ENCODE measurements around the gene MAP4K1. TPM values are rescaled to one million over a fixed set of nuclear protein-coding genes. Genes with fewer than 3 reads are reported as not detected.

Gene MAP4K1
- total and polyA plus RNA-seq, 2 of the 13 experiments (the other 11 are each of a cell fraction or from before 2014, with no cell fraction given) = 0.24 to 0.89 TPM

DNA sequence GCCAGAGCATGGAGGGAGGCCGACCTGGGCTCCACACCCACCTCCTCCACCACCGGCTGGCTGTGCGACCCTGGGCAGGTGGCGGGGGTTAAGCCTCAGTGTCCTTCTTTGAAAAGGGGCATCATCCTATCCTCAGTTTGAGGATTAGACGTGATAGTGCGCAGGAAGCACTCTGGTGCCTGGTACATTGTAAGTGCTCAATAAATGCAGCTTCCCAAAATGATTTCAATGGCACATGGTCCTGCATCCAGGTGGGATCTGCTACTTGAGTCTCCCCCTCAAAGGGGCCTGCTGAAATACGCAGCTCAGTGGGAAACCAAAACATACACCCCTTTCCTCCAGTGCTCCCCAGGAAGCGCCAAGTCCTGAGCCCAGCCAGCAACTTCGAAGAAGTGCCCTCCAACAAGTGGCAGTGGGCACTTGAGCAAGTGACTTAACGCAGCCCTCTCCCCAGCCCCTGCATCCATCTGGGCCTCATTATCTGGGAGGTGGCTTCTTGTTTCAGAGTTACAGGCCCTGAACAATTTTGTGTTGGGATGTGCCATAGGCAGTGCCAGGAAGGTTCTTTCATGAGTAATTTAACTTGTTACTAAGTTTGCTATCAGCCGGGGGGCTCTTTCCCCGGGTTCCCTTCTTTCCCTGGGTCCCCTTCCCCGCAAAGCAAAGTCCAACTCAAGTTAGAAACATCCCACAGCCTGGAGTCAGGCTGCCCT is 47.6 kb upstream of the MAP4K1 start (continued):
- TF ChIP-seq ZNF747 (CRISPR knock-in tag; IDR thresholded peaks at IDR 0.05; ENCODE audit: borderline replicate concordance) (no peak), ZNF225 (CRISPR knock-in tag; IDR thresholded peaks at IDR 0.05) (no peak)

DNA sequence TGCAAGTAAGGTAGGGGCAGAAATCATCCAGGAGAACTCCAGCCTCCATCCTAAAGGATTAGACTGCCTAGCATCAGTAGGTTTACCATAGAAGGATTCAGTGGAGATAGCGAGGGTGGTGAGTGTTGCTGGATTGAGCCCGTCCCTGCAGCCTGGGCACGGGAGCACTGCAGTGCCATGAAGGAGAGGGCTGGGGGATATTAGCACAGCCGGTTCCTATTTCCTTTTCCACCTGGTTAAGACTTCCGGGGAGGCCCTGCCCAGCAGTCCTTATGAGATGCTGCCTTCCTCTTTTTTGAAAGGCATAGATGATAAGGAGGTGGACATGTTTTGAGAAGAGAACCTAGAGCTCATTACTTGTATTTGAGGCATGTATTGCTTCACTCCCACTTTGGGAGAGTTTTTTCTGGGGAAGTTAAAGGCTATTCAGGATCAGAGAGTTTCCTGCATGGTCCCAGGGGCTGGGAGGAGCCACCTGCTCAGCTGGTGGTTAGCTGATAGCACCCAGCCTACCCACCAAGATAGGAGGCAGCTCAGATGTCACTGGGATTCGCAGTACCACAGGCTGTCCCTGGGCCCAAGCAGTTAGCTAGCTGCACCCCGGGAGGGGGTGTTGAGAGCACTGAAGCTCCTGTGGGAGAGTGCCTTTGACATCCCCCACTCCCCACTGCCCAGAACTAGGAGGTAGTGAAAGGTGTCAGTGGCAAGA is 46.9 kb upstream of the MAP4K1 start:
- in situ Hi-C loops (cut with HindIII; ENCODE audit: extremely low pct_ligation_motif_present, low pct_unique_long_range_greater_than_20kb) (no loop called here), intact Hi-C loops (cut with micrococcal nuclease; ENCODE audit: unreplicated experiment) (no loop called here)
- Histone ChIP-seq H3K4me3 (replicated peaks in 1 of 3; ENCODE audit: insufficient read depth in 1 of 3, low read depth in 2 of 3, low read length in 3 of 3) (no peak overlapping the region), H3K9ac (ENCODE audit: insufficient read depth, low read depth, low read length) (0 out of 2 replicates have a peak overlapping the region, but pooled peaks have one; percentile 13), H3K27ac (ENCODE audit: extremely low read length, insufficient read depth, low read length) (peak overlapping the region; percentile 44), H3K36me3 (replicated peaks in 1 of 2; ENCODE audit: control insufficient read depth in 1 of 2, insufficient read depth in 2 of 2, low read length in 2 of 2) (peaks cover 20 to 68% of the 10 kb centered on the region in 2 experiments), H4K20me1 (ENCODE audit: insufficient read depth, low read length) (peaks cover 78% of the 10 kb centered on the region), H2AFZ (ENCODE audit: low read length) (no peak overlapping the region), H3K79me2 (ENCODE audit: insufficient read depth, low read length) (peaks cover 97% of the 10 kb centered on the region), H3K4me2 (ENCODE audit: low read depth, low read length) (peak overlapping the region; percentile 45; the same call in 1 of the 2 replicates), H3K9me3 (ENCODE audit: low read length) (no peaks in the 10 kb centered on the region), H3K4me1 (ENCODE audit: insufficient read depth, low read length) (peaks cover 98% of the 10 kb centered on the region), H3K27me3 (ENCODE audit: control insufficient read depth in 1 of 2, insufficient read depth in 2 of 2, low read length in 2 of 2) (no peaks in the 10 kb centered on the region)
- CTCF ChIA-PET (ENCODE audit: low intra/inter-chr PET ratio, low total read pairs) = no interaction called here
- no peak for DNase-seq (ENCODE audit: low spot score)
- FAIRE-seq = no peak
- 85% methylated on average over 5 of the region's 7 CpGs for WGBS (ENCODE audit: low lambda C conversion rate)
- ATAC-seq = peak; percentile 31
- BruUV-seq (replicated peaks) = no TSS peak
- POLR2A ChIA-PET = interaction anchor here (1.0 to 2.6 kb wide), 5 partner anchors 10 to 167 kb away, joined by 3 to 8 read pairs (median 4); partner anchors contain the start of gene ECH1
- TF ChIP-seq RFX5 (IDR thresholded peaks at IDR 0.05; ENCODE audit: low read depth, low read length) (no peak), ZNF235 (CRISPR knock-in tag; IDR thresholded peaks at IDR 0.05; ENCODE audit: borderline replicate concordance) (no peak), ZFP37 (CRISPR knock-in tag; IDR thresholded peaks at IDR 0.05; ENCODE audit: borderline replicate concordance) (no peak), NRL (CRISPR knock-in tag; IDR thresholded peaks at IDR 0.05; ENCODE audit: borderline replicate concordance) (no peak), IKZF1 (IDR thresholded peaks at IDR 0.05) (no peak), NR3C1 (CRISPR knock-in tag; IDR thresholded peaks at IDR 0.05) (no peak), RBAK (CRISPR knock-in tag; IDR thresholded peaks at IDR 0.05) (no peak), ZSCAN29 (CRISPR knock-in tag; conservative IDR thresholded peaks at IDR 0.05) (no peak)
- TF ChIP-seq, protein P1, sequence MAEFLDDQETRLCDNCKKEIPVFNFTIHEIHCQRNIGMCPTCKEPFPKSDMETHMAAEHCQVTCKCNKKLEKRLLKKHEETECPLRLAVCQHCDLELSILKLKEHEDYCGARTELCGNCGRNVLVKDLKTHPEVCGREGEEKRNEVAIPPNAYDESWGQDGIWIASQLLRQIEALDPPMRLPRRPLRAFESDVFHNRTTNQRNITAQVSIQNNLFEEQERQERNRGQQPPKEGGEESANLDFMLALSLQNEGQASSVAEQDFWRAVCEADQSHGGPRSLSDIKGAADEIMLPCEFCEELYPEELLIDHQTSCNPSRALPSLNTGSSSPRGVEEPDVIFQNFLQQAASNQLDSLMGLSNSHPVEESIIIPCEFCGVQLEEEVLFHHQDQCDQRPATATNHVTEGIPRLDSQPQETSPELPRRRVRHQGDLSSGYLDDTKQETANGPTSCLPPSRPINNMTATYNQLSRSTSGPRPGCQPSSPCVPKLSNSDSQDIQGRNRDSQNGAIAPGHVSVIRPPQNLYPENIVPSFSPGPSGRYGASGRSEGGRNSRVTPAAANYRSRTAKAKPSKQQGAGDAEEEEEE (CRISPR knock-in tag; IDR thresholded peaks at IDR 0.05; ENCODE audit: borderline replicate concordance) = no peak
- TF ChIP-seq, protein P2, sequence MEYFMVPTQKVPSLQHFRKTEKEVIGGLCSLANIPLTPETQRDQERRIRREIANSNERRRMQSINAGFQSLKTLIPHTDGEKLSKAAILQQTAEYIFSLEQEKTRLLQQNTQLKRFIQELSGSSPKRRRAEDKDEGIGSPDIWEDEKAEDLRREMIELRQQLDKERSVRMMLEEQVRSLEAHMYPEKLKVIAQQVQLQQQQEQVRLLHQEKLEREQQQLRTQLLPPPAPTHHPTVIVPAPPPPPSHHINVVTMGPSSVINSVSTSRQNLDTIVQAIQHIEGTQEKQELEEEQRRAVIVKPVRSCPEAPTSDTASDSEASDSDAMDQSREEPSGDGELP (IDR thresholded peaks at IDR 0.05; ENCODE audit: borderline replicate concordance, low read depth) = peak; percentile 46; the same call in 1 of the 2 replicates
- TF ChIP-seq, protein P3, sequence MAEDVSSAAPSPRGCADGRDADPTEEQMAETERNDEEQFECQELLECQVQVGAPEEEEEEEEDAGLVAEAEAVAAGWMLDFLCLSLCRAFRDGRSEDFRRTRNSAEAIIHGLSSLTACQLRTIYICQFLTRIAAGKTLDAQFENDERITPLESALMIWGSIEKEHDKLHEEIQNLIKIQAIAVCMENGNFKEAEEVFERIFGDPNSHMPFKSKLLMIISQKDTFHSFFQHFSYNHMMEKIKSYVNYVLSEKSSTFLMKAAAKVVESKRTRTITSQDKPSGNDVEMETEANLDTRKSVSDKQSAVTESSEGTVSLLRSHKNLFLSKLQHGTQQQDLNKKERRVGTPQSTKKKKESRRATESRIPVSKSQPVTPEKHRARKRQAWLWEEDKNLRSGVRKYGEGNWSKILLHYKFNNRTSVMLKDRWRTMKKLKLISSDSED (CRISPR knock-in tag; IDR thresholded peaks at IDR 0.05) = no peak

Measured in HepG2 (cell line).